WTC11 (cell line): ENCODE measurements around the gene NPVF. TPM values are rescaled to one million over a fixed set of nuclear protein-coding genes. Genes with fewer than 3 reads are reported as not detected.

ENCODE experiments used
- ATAC-seq: fragments of 200-7000 bp; cut with Tn5 transposase; 2 replicates; pipeline ENCODE4 v1.10.0; 2021; ENCODE audit warnings: mild to moderate bottlenecking, moderate library complexity
- CTCF ChIA-PET: fragments of 300-600 bp; sonication (Branson Sonifier 250); formaldehyde crosslinking; loops from one replicate; lab custom pipeline; 2021; ENCODE audit warnings: antibody characterized with exemption; lab: Charles Lee
- POLR2A ChIA-PET: fragments of 350-600 bp; sonication (Branson Sonifier 250); formaldehyde crosslinking; loops from one replicate; lab custom pipeline; 2021; ENCODE audit warnings: antibody characterized with exemption; lab: Charles Lee
- DNase-seq: peaks from one replicate; pipeline ENCODE4 v3.0.0; 2021; ENCODE audit warnings: low spot score
- H3K27ac Mint-ChIP-seq: 2 replicates; pipeline ENCODE4 v1.8.0; 2021; ENCODE audit warnings: mixed read lengths
- H3K27me3 Mint-ChIP-seq: 2 replicates; pipeline ENCODE4 v1.8.0; 2021; ENCODE audit warnings: low read depth, mild to moderate bottlenecking, moderate library complexity, mixed read lengths
- H3K36me3 Mint-ChIP-seq: 2 replicates; pipeline ENCODE4 v1.8.0; 2021; ENCODE audit warnings: mixed read lengths
- H3K4me1 Mint-ChIP-seq: 2 replicates; pipeline ENCODE4 v1.8.0; 2022; ENCODE audit warnings: mixed read lengths
- H3K4me3 Mint-ChIP-seq: 2 replicates; pipeline ENCODE4 v1.8.0; 2021; ENCODE audit warnings: mild to moderate bottlenecking, moderate library complexity, mixed read lengths
- H3K9me3 Mint-ChIP-seq: 2 replicates; pipeline ENCODE4 v1.8.0; 2021; ENCODE audit warnings: mixed read lengths
- AR ChIP-seq: fragments of 250-450 bp; sonication (Bioruptor Pico); IDR thresholded peaks from 2 replicates; pipeline ENCODE4 v1.9.0; 2021; ENCODE audit warnings: mild to moderate bottlenecking
- CTCF ChIP-seq: fragments of 200-600 bp; IDR thresholded peaks from 2 replicates; pipeline ENCODE4 v1.8.0; 2022; ENCODE audit warnings: antibody characterized with exemption
- E2F1 ChIP-seq: sonication (generic); formaldehyde crosslinking; IDR thresholded peaks from 2 replicates; pipeline ENCODE4 v1.8.0; 2022; ENCODE audit warnings: mild to moderate bottlenecking, missing genetic modification reagents
- E2F4 ChIP-seq: sonication (generic); formaldehyde crosslinking; IDR thresholded peaks from 2 replicates; pipeline ENCODE4 v1.8.1; 2022; ENCODE audit warnings: low read depth, mild to moderate bottlenecking, moderate library complexity, missing genetic modification reagents, borderline replicate concordance
- ELF4 ChIP-seq: sonication (generic); formaldehyde crosslinking; IDR thresholded peaks from 2 replicates; pipeline ENCODE4 v1.8.1; 2022; ENCODE audit warnings: low read depth, mild to moderate bottlenecking, moderate library complexity, missing genetic modification reagents
- ETV6 ChIP-seq: sonication (generic); formaldehyde crosslinking; IDR thresholded peaks from 2 replicates; pipeline ENCODE4 v1.8.1; 2022; ENCODE audit warnings: mild to moderate bottlenecking, missing genetic modification reagents
- FOXP1 ChIP-seq: sonication (generic); formaldehyde crosslinking; IDR thresholded peaks from 2 replicates; pipeline ENCODE4 v1.8.0; 2022; ENCODE audit warnings: missing genetic modification reagents, mild to moderate bottlenecking, moderate library complexity, borderline replicate concordance
- GTF2I ChIP-seq: fragments of 250-450 bp; sonication (Bioruptor Pico); conservative IDR thresholded peaks from 2 replicates; pipeline ENCODE4 v1.4.0; 2021; ENCODE audit warnings: mild to moderate bottlenecking
- IRF1 ChIP-seq: sonication (generic); formaldehyde crosslinking; IDR thresholded peaks from 2 replicates; pipeline ENCODE4 v1.8.0; 2023; ENCODE audit warnings: missing genetic modification reagents
- JUN ChIP-seq: sonication (generic); formaldehyde crosslinking; IDR thresholded peaks from 2 replicates; pipeline ENCODE4 v1.8.0; 2023; ENCODE audit warnings: mild to moderate bottlenecking, missing genetic modification reagents
- MAX ChIP-seq: sonication (generic); formaldehyde crosslinking; IDR thresholded peaks from 2 replicates; pipeline ENCODE4 v1.8.0; 2022; ENCODE audit warnings: mild to moderate bottlenecking, missing genetic modification reagents
- MLX ChIP-seq: sonication (generic); formaldehyde crosslinking; IDR thresholded peaks from 2 replicates; pipeline ENCODE4 v1.8.1; 2023; ENCODE audit warnings: mild to moderate bottlenecking, missing genetic modification reagents, moderate library complexity
- NR1H2 ChIP-seq: sonication (generic); formaldehyde crosslinking; IDR thresholded peaks from 2 replicates; pipeline ENCODE4 v1.9.0; 2021; ENCODE audit warnings: mild to moderate bottlenecking, moderate library complexity, missing genetic modification reagents
- NR3C1 ChIP-seq: sonication (generic); formaldehyde crosslinking; conservative IDR thresholded peaks from 2 replicates; pipeline ENCODE4 v1.8.1; 2023; ENCODE audit warnings: low read depth, mild to moderate bottlenecking, missing genetic modification reagents
- OVOL2 ChIP-seq: fragments of 250-450 bp; sonication (Bioruptor Pico); IDR thresholded peaks from 2 replicates; pipeline ENCODE4 v1.9.0; 2021; ENCODE audit warnings: mild to moderate bottlenecking, borderline replicate concordance
- ZBTB21 ChIP-seq: sonication (generic); formaldehyde crosslinking; IDR thresholded peaks from 2 replicates; pipeline ENCODE4 v1.8.1; 2023; ENCODE audit warnings: mild to moderate bottlenecking, missing genetic modification reagents, borderline replicate concordance
- ZNF219 ChIP-seq: sonication (generic); formaldehyde crosslinking; IDR thresholded peaks from 2 replicates; pipeline ENCODE4 v1.8.0; 2023; ENCODE audit warnings: missing genetic modification reagents, mild to moderate bottlenecking, borderline replicate concordance
- ZNF263 ChIP-seq: sonication (generic); formaldehyde crosslinking; IDR thresholded peaks from 2 replicates; pipeline ENCODE4 v1.8.1; 2022; ENCODE audit warnings: low read depth, mild to moderate bottlenecking, moderate library complexity, missing genetic modification reagents
- total RNA-seq: library from RNA; stranded (reverse); gene quantifications from 3 replicates; pipeline ENCODE4 v1.2.3, GENCODE V29; 2021

NPVF gene
- total RNA-seq, 1 experiment from 2014 or later = not detected

DNA sequence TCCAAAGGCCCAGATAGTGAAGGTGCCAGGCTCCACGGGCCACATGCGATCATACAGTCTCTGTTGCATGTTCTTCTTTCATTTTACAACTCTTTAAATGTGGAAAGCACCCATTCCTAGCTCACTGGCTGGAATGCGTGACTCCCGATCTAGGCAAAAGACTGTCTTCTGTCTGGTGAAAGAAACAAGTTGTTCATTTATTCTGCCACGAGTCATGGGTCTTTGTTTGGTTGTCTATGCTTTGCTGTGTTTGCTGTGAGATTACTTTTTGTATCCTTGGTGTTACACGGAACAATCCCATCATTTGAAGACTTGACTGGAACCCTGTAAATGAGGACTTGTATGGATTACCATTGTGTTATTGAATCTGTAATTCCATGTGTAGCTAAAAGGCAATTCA lies 41.9 kb downstream of the NPVF start (continued):
- TF ChIP-seq MAX (CRISPR knock-in tag) (no peak), NR3C1 (CRISPR knock-in tag) (no peak)
- TF ChIP-seq, all 79 proteins: peak for 0

DNA sequence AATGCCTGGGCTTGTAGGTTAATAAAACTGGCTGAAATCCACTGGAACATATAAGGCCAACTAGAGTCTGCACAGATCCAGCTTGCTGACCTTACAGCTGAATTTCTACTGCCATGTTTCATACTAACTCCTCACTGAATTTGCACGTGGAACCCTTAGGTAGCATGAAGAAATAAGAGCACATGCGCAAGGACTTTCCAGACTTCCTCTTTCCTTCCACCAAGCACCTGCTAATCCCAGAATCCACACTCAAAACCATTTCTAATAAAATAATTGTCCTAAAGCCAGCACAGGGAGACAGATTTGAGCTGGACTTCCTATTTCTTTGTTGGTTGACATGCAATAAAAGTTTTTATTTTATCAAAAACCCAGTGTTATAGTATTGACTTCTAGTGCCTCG lies 46.8 kb downstream of the NPVF start:
- Mint-ChIP-seq H3K4me1 (peaks cover 24% of the 10 kb centered on the region), H3K9me3 (0 out of 2 replicates have a peak, but pooled peaks cover 3% of the 10 kb centered on the region), H3K27me3 (peaks cover 20% of the 10 kb centered on the region), H3K27ac (no peak overlapping the region), H3K4me3 (no peak overlapping the region), H3K36me3 (no peaks in the 10 kb centered on the region)
- ATAC-seq = no peak
- TF ChIP-seq OVOL2 = no peak
- no peak for TF ChIP-seq ELF4 (CRISPR knock-in tag)
- TF ChIP-seq NR1H2 (CRISPR knock-in tag) = no peak
- ChIA-PET POLR2A (no interaction called here), CTCF (no interaction called here)
- DNase-seq = no peak

DNA sequence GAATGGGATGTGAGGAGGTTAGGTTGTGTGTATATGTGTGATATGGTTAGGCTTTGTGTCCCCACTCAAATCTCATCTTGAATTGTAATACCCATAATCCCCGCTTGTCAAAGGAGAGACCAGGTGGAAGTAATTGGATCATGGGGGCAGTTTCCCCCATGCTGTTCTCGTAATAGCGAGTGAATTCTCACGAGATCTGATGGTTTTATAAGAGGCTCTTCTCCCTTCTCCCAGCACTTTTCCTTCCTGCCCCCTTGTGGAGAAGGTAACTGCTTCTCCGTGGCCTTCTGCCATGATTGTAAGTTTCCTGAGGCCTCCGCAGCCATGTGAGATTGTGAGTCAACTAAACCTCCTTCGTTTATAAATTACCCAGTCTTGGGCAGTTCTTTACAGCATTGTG lies 47.3 kb downstream of the NPVF start:
- Mint-ChIP-seq H3K4me1 (peaks cover 24% of the 10 kb centered on the region), H3K27ac (no peak overlapping the region)
- no peak for ATAC-seq

More for the DNA sequence above, 47.3 kb downstream of the NPVF start:
- Mint-ChIP-seq H3K27me3 (peaks cover 20% of the 10 kb centered on the region), H3K36me3 (no peaks in the 10 kb centered on the region), H3K9me3 (0 out of 2 replicates have a peak, but pooled peaks cover 3% of the 10 kb centered on the region), H3K4me3 (peak overlapping the region; percentile 57)
- no peak for DNase-seq
- CTCF ChIA-PET = interaction anchor here (0.6 to 1.7 kb wide), 52 partner anchors 8 to 963 kb away, joined by 3 to 45 read pairs (median 4); partner anchors contain the start of genes CYCS and NPVF
- POLR2A ChIA-PET = interaction anchor here (0.6 to 1.6 kb wide), 2 partner anchors 55 to 115 kb away, joined by 4 to 11 read pairs; partner anchors contain the start of gene CYCS
- TF ChIP-seq ZNF219 (CRISPR knock-in tag) (no peak), ZNF263 (CRISPR knock-in tag) (no peak), NR3C1 (CRISPR knock-in tag) (no peak), AR (CRISPR knock-in tag) (no peak), GTF2I (CRISPR knock-in tag) (no peak), FOXP1 (no peak), E2F1 (CRISPR knock-in tag) (no peak), ETV6 (CRISPR knock-in tag) (no peak), CTCF (no peak), JUN (CRISPR knock-in tag) (no peak), E2F4 (CRISPR knock-in tag) (no peak), ZBTB21 (CRISPR knock-in tag) (no peak), MLX (CRISPR knock-in tag) (no peak), IRF1 (CRISPR knock-in tag) (no peak)
